DOHH2 (cell line): ENCODE data around the gene XPC.

Experiments used
- H3F3A ChIP-seq: fragments of 200-600 bp; sonication (generic), shearing (Covaris generic); 2 replicates; pipeline ENCODE4 v1.6.0; 2016; ENCODE audit warnings: antibody characterized with exemption, mild to moderate bottlenecking; ENCODE audit not compliant: control insufficient read depth, insufficient read depth
- H3K27ac ChIP-seq: fragments of 200-600 bp; sonication (generic); 2 replicates; pipeline ENCODE4 v1.5.1; 2014; ENCODE audit warnings: low read depth, mild to moderate bottlenecking, low read length, moderate library complexity
- H3K27me3 ChIP-seq: fragments of 200-600 bp; sonication (generic); 2 replicates; pipeline ENCODE4 v1.6.1; 2014; ENCODE audit warnings: mild to moderate bottlenecking, low read length, mixed read lengths; ENCODE audit not compliant: control insufficient read depth
- H3K36me3 ChIP-seq: fragments of 200-600 bp; sonication (generic); 2 replicates; pipeline ENCODE4 v1.6.1; 2014; ENCODE audit warnings: mild to moderate bottlenecking, low read length, moderate library complexity, mixed read lengths; ENCODE audit not compliant: control insufficient read depth
- H3K4me1 ChIP-seq: fragments of 200-600 bp; sonication (generic); 2 replicates; pipeline ENCODE4 v1.6.1; 2014; ENCODE audit warnings: mild to moderate bottlenecking, low read length, mixed read lengths; ENCODE audit not compliant: control insufficient read depth
- H3K4me2 ChIP-seq: fragments of 200-600 bp; sonication (generic); 2 replicates; pipeline ENCODE4 v1.6.0; 2014; ENCODE audit warnings: mild to moderate bottlenecking, low read length, moderate library complexity
- H3K4me3 ChIP-seq: fragments of 200-600 bp; sonication (generic); 2 replicates; pipeline ENCODE4 v1.5.1; 2014; ENCODE audit warnings: mild to moderate bottlenecking, low read length, mixed read lengths
- H3K79me2 ChIP-seq: fragments of 200-600 bp; sonication (generic); 2 replicates; pipeline ENCODE4 v1.6.1; 2014; ENCODE audit warnings: mild to moderate bottlenecking, low read length, mixed read lengths; ENCODE audit not compliant: control insufficient read depth
- H3K9me2 ChIP-seq: fragments of 200-600 bp; sonication (generic); replicated peaks from 2 replicates; pipeline ENCODE4 v1.6.1; 2014; ENCODE audit warnings: mild to moderate bottlenecking, low read length, mixed read lengths; ENCODE audit not compliant: control insufficient read depth
- H3K9me3 ChIP-seq: fragments of 200-600 bp; sonication (generic); 2 replicates; pipeline ENCODE4 v1.6.1; 2014; ENCODE audit warnings: antibody characterized with exemption, low read length, mixed read lengths; ENCODE audit not compliant: control insufficient read depth, insufficient read depth
- H4K20me1 ChIP-seq: fragments of 200-600 bp; sonication (generic); 2 replicates; pipeline ENCODE4 v1.6.0; 2014; ENCODE audit warnings: low read depth, mild to moderate bottlenecking, antibody characterized with exemption, low read length, moderate library complexity; ENCODE audit not compliant: control insufficient read depth, insufficient read depth
- EZH2phosphoT487 ChIP-seq: fragments of 200-600 bp; sonication (generic); IDR thresholded peaks from 2 replicates; pipeline ENCODE4 v1.6.1; 2017; ENCODE audit warnings: borderline replicate concordance, mild to moderate bottlenecking, antibody characterized with exemption, low read length, moderate library complexity, mixed read lengths
- TF ChIP-seq, protein P1 (sequence below): fragments of 200-600 bp; sonication (generic); IDR thresholded peaks from one replicate; pipeline ENCODE4 v1.5.1; 2014; ENCODE audit warnings: antibody characterized with exemption, mild to moderate bottlenecking, low read depth, low read length; ENCODE audit not compliant: poor library complexity, severe bottlenecking

The XPC gene

DNA sequence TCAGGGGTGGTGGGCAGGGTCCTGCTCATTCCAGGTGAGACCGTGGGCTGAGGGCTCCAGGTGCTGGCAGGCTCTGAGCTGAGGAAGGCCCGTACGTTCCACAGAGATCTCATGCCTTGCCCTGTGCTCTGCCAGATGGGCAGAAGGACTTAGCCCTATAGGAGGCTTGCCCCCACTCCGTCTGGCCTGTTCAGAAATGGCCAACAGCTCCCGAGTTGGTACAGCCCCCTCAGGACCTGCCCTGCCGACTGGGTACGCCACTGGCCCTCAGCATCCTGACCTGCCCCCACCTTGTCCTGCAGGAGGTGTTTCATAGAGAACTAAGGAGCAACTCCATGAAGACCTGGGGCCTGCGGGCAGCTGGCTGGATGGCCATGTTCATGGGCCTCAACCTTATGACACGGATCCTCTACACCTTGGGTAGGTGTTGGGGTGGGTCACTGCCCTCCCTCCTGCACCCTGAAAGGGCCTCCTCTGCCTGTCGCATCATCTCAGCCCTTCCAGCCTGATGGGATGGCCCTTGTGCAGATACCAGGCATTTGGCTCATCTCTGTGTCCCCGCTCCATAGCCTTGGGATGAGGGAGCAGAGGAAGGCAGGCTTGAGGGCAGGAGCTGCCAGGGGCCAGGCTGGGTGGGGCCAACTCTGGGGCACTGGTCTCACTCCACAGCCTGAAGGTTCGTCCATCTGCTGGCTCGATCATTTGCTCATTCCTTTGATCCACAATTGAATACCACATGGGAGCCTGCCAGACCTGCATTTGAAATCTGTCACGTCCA lies 39.3 kb downstream of the XPC start:
- no peak overlapping the region for H3K4me2 ChIP-seq
- H3K9me3 ChIP-seq = no peaks in the 10 kb centered on the region
- no peaks in the 10 kb centered on the region for H3K9me2 ChIP-seq
- H3K27me3 ChIP-seq = no peaks in the 10 kb centered on the region
- no peaks in the 10 kb centered on the region for H3K4me1 ChIP-seq
- no peak for TF ChIP-seq EZH2phosphoT487
- TF ChIP-seq, protein P1, sequence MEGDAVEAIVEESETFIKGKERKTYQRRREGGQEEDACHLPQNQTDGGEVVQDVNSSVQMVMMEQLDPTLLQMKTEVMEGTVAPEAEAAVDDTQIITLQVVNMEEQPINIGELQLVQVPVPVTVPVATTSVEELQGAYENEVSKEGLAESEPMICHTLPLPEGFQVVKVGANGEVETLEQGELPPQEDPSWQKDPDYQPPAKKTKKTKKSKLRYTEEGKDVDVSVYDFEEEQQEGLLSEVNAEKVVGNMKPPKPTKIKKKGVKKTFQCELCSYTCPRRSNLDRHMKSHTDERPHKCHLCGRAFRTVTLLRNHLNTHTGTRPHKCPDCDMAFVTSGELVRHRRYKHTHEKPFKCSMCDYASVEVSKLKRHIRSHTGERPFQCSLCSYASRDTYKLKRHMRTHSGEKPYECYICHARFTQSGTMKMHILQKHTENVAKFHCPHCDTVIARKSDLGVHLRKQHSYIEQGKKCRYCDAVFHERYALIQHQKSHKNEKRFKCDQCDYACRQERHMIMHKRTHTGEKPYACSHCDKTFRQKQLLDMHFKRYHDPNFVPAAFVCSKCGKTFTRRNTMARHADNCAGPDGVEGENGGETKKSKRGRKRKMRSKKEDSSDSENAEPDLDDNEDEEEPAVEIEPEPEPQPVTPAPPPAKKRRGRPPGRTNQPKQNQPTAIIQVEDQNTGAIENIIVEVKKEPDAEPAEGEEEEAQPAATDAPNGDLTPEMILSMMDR = no peak
- peaks cover 13% of the 10 kb centered on the region for H3K36me3 ChIP-seq
- H3F3A ChIP-seq = peaks cover 13% of the 10 kb centered on the region
- no peak overlapping the region for H3K27ac ChIP-seq
- no peaks in the 10 kb centered on the region for H3K79me2 ChIP-seq
- H3K4me3 ChIP-seq = no peak overlapping the region
- no peaks in the 10 kb centered on the region for H4K20me1 ChIP-seq

DNA sequence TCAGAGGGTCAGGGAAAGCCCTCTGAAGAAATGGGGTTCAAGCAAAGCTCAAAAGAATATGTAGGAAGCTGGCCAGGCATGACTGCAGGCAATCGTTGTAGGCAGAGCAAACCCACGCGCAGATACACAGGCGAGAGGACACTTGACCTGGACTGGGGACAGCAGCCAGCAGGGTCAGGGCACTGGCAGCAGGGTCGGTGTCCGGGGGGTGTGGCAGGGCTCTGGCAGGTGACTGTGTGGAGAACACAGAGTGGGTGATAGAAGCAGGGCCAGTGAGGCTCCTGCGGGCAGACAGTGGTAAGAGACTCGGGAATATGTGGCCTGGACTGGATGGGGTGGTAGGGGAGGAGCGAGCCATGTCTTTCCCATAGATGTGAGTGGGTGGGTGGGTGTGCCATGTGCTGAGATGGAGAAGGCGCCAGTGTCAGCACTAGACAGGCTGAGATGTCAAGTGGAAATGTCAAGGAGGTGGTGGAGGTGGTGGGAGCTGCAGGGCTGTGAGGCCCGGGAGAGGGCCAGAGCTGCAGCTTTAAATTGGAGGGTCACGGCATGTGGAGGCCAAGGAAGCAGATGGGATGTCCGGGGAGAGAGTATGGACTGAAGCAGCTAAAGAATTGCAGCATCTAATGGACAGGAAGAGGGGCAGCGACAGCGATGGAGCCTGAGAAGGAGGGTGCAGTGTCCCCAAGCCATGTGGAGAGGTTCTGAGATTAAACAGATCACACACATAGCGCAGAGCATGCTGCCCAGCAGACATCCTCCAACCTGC lies 40.1 kb downstream of the XPC start:
- H4K20me1 ChIP-seq = no peaks in the 10 kb centered on the region
- no peak overlapping the region for H3K27ac ChIP-seq
- peaks cover 17% of the 10 kb centered on the region for H3K36me3 ChIP-seq
- no peaks in the 10 kb centered on the region for H3K27me3 ChIP-seq
- no peak overlapping the region for H3K4me3 ChIP-seq
- no peak overlapping the region for H3K4me2 ChIP-seq
- TF ChIP-seq, protein P1 = no peak
- no peak for TF ChIP-seq EZH2phosphoT487
- H3F3A ChIP-seq = peaks cover 11% of the 10 kb centered on the region
- no peaks in the 10 kb centered on the region for H3K9me2 ChIP-seq
- H3K4me1 ChIP-seq = no peaks in the 10 kb centered on the region
- H3K9me3 ChIP-seq = no peaks in the 10 kb centered on the region
- no peaks in the 10 kb centered on the region for H3K79me2 ChIP-seq

DNA sequence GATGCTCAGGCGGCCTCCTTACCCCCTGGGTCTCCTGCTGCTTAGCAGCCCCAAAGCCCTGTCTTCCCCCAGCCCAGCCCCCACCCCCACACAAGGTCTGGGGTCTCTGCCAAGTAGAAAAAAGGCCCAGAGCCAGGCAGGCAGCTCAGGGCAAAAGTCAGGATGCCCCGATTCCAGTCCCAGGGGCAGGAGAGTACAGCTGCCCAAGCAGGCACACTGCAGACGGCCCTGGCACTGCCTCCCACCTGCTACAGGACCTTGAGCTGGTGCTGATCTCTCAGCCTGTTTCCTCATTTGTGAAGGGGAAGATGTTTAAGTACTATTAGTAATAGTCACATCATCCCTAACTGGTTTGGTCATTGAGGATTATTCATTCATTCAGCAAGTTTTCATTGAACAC lies 41.0 kb downstream of the XPC start:
- Histone ChIP-seq H3K79me2 (no peaks in the 10 kb centered on the region), H3K4me2 (no peak overlapping the region), H3F3A (0 out of 2 replicates have a peak, but pooled peaks cover 3% of the 10 kb centered on the region), H4K20me1 (no peaks in the 10 kb centered on the region), H3K4me1 (no peaks in the 10 kb centered on the region), H3K36me3 (peaks cover 26% of the 10 kb centered on the region), H3K4me3 (no peak overlapping the region), H3K27ac (no peak overlapping the region), H3K9me2 (no peaks in the 10 kb centered on the region), H3K9me3 (no peaks in the 10 kb centered on the region), H3K27me3 (no peaks in the 10 kb centered on the region)
- TF ChIP-seq EZH2phosphoT487 = no peak
- TF ChIP-seq, protein P1 = no peak
